AG09319 (cell line): ENCODE measurements around the gene GBP3.
A peak's percentile ranks its signal among the peaks of the same experiment; 100 is the strongest.

ENCODE experiments used
- DNase-seq: peaks from one replicate; pipeline ENCODE4 v3.0.0-alpha.2; 2010; ENCODE audit warnings: low read depth; ENCODE audit errors: extremely low read depth
- TF ChIP-seq, protein P1 (sequence below): IDR thresholded peaks from 2 replicates; pipeline ENCODE4 v1.5.1; 2011; ENCODE audit warnings: low read depth, mild to moderate bottlenecking, inconsistent platforms, low read length, moderate library complexity

GBP3 gene, protein sequence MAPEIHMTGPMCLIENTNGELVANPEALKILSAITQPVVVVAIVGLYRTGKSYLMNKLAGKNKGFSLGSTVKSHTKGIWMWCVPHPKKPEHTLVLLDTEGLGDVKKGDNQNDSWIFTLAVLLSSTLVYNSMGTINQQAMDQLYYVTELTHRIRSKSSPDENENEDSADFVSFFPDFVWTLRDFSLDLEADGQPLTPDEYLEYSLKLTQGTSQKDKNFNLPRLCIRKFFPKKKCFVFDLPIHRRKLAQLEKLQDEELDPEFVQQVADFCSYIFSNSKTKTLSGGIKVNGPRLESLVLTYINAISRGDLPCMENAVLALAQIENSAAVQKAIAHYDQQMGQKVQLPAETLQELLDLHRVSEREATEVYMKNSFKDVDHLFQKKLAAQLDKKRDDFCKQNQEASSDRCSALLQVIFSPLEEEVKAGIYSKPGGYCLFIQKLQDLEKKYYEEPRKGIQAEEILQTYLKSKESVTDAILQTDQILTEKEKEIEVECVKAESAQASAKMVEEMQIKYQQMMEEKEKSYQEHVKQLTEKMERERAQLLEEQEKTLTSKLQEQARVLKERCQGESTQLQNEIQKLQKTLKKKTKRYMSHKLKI

DNA sequence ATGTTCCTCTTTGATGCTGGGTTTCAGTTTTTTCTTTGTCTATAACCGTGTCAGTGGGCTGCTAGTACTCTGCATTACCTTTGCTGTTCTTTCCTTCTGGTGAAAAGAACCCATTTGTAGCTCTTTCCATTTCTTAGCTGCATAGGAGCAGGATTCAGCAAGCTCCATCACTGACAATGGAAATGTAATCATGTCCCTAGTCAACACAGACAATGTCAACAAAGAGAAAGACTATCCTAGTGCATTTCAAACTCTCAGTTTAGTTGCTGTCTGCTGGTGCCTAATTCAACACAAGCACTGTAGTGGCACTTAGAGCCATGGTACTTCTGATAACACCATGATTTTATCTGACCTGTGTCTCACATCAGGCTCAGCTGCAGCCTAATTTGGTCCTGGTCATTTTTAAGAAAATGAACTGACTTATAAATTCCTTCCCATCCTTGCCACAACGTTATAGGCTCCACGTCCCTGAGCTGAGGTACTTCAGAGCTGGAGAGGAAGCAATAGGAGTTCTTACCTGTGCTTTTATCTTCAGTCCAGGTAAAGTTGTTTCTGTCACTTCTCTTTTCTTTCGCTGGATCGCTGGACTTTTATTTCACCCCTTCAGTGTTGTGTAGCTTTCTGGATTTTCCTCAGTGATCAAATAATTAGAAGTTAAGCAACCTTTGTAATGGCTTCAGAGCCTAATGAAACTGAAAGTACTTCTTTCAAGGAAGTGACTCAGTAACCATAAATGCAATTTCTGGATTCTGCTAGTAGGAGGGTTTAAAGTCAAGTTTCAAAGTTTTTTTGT lies at the start of gene GBP3:
GBP3 (minus strand) TSS at position 700 of the 793 bp plus-strand sequence. CDS start 2,145 bp downstream, outside the sequence.
- peak; percentile 27 for DNase-seq
- TF ChIP-seq, protein P1, sequence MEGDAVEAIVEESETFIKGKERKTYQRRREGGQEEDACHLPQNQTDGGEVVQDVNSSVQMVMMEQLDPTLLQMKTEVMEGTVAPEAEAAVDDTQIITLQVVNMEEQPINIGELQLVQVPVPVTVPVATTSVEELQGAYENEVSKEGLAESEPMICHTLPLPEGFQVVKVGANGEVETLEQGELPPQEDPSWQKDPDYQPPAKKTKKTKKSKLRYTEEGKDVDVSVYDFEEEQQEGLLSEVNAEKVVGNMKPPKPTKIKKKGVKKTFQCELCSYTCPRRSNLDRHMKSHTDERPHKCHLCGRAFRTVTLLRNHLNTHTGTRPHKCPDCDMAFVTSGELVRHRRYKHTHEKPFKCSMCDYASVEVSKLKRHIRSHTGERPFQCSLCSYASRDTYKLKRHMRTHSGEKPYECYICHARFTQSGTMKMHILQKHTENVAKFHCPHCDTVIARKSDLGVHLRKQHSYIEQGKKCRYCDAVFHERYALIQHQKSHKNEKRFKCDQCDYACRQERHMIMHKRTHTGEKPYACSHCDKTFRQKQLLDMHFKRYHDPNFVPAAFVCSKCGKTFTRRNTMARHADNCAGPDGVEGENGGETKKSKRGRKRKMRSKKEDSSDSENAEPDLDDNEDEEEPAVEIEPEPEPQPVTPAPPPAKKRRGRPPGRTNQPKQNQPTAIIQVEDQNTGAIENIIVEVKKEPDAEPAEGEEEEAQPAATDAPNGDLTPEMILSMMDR: no peak

DNA sequence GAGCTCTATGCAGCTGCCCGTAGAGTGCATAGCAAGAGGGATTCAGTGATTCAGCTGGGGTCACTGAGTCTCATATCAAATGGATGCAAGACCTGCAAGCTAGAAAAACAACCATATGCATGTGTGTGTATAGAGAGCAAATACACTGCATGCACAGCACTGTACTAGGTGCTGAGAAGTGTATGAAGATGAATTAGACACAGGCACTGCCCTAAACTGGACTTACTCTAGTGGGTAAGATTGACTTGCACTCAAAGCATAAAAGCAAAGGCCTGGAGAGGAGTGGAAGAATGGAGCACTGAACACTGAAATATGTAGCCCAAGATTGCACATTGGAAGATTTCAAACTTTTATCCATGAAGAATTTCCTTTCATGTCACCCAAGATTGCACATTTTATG lies 47.8 kb upstream of the GBP3 start:
- TF ChIP-seq, protein P1: no peak
- DNase-seq: no peak

DNA sequence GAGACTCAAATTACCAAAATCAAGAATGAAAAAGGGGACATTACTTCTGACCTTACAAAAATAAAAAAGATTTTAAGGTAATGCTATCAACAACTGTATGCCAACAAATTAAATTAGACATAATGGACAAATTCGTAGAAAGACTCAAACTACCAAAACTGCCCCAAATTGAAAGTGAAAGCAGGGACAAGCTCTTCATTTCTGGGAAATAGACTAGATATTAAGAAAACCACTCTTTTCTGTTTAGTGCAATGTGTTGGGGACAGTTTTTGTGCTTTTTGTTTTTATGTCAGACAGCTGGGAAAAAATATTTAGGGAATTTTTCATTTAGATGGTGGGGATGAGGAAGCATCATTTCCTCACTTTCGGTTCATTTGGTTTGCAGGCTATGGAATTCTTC lies 47.3 kb upstream of the GBP3 start:
- no peak for DNase-seq
- TF ChIP-seq, protein P1: no peak

DNA sequence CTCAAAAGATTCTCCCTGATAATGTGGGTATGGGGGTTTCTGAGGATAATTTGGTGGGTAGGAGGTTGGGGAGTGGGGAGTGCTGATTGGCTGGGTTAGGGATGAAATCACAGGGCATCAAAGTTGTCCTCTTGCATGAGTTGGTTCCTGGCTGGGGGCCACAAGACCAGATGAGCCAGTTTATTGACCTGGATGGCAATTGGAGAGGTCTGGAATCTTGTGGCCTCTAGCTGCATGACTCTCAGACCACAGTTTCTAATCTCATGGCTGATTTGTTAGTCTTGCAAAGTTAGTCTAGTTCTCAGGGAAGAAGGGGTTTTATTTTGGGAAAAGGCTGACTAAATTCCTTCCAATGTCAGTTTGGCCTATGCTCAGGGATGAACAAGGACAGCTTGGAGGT lies 45.6 kb upstream of the GBP3 start:
- DNase-seq: no peak
- TF ChIP-seq, protein P1: no peak

DNA sequence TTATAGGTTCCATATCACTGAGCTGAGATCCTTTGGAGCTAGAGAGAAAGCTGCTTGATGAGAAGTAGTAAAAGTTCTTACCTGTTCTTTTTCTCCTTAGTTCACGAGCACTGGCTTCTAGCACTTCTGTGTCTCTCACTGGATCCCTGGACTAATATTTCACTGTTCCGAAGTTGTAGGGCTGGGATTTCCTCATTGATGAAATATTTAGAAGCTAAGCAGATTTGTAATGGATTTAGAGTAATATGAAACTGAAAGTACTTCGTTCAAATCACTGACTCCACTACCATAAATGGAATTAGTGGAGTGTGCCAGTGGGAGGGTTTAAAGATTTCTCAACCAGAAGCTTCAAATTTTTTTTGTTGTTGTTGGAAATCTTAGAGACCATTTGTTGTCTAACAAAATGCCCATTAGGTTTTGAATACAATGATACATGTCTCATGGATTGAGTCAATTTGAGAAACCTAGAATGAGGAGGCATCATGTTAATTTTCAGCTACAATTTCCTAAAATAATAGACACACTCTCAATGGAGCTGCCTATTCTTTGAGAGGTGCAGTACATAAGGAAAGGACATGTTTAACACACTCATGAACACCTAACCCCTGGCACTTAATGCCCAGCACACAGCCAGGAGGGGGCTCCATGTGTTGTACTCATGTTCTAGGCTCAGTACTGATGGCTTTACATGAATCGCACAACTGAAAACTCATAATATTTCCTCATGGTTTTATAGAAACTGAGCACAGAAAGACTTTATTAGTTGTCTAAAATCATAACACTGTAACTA lies 42.6 kb upstream of the GBP3 start, which contains the start of gene GBP1:
GBP1 (minus strand) TSS at position 130 of the 790 bp plus-strand sequence. CDS start 1,974 bp downstream, outside the sequence.
- TF ChIP-seq, protein P1: no peak
- DNase-seq: peak; percentile 82

DNA sequence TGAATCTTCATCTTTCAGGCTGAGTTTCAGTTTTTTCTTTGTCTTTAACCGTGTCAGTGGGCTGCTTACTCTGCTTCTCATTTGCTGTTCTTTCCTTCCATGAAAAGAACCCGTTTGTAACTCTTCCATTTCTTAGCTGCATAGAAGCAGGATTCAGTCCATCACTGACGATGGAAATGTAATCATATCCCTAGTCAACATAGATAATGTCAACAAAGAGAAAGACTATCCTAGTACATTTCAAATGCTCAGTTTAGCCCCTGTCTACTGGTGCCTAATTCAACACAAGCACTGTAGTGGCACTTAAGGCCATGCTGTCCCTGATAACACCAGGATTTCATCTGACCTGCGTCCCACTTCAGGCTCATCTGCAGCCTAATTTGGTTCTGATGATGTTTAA lies 42.0 kb upstream of the GBP3 start:
- TF ChIP-seq, protein P1: no peak
- no peak for DNase-seq
